HT-29 (cell line): ENCODE measurements around the gene NAPA. TPM values are rescaled to one million over a fixed set of nuclear protein-coding genes. Genes with fewer than 3 reads are reported as not detected.

Source experiments
- DNase-seq: peaks from one replicate; pipeline ENCODE4 v3.0.0-alpha.2; 2015; ENCODE audit warnings: low spot score
- total RNA-seq: library from RNA; depleted of rRNA; stranded (reverse); fragments of >200 nt; shearing (Covaris generic); gene quantifications from 2 replicates; pipeline ENCODE4 v1.2.3, GENCODE V29; 2014; rRNA removed

NAPA gene
- 193 and 224 TPM in 2 replicates for total RNA-seq

GRCh38 chr19:47514869-47515588 is at the start of gene NAPA:
Gene NAPA, minus strand, starts transcription at chr19:47515063. Its CDS starts 123 bp downstream, at chr19:47514940.
- peak; percentile 100 for DNase-seq

GRCh38 chr19:47564081-47564480 is 49.2 kb upstream of the NAPA start:
- peak; percentile 76 for DNase-seq

GRCh38 chr19:47561440-47562057 is 46.7 kb upstream of the NAPA start:
- DNase-seq, result no peak

- no peak for DNase-seq
Observed at GRCh38 chr19:47560999-47561398, 46.1 kb upstream of the NAPA start.

- no peak for DNase-seq
Observed at GRCh38 chr19:47550129-47550528, 35.3 kb upstream of the NAPA start.

GRCh38 chr19:47549261-47549862 is 34.5 kb upstream of the NAPA start:
- DNase-seq, result no peak

GRCh38 chr19:47547199-47547598 is 32.3 kb upstream of the NAPA start:
- no peak for DNase-seq

GRCh38 chr19:47545061-47545948 is 30.4 kb upstream of the NAPA start:
- DNase-seq, result no peak

- no peak for DNase-seq
Observed at GRCh38 chr19:47544476-47544875, 29.6 kb upstream of the NAPA start.

GRCh38 chr19:47544075-47544474 is 29.2 kb upstream of the NAPA start:
- DNase-seq, result no peak

- DNase-seq, result no peak
Observed at GRCh38 chr19:47542030-47542475, 27.2 kb upstream of the NAPA start.

GRCh38 chr19:47541518-47541917 is 26.7 kb upstream of the NAPA start:
- DNase-seq, result no peak

- DNase-seq, result peak; percentile 45
Observed at GRCh38 chr19:47540748-47541147, 25.9 kb upstream of the NAPA start.

GRCh38 chr19:47539747-47540311 is 25.0 kb upstream of the NAPA start:
- DNase-seq, result no peak

- no peak for DNase-seq
Observed at GRCh38 chr19:47538812-47539211, 23.9 kb upstream of the NAPA start.

- DNase-seq, result no peak
Observed at GRCh38 chr19:47537493-47537892, 22.6 kb upstream of the NAPA start.

GRCh38 chr19:47534628-47535027 is 19.8 kb upstream of the NAPA start:
- no peak for DNase-seq

GRCh38 chr19:47531640-47532387 is 17.0 kb upstream of the NAPA start:
- DNase-seq, result no peak

- no peak for DNase-seq
Observed at GRCh38 chr19:47529018-47529742, 14.3 kb upstream of the NAPA start.

- no peak for DNase-seq
Observed at GRCh38 chr19:47526798-47527197, 11.9 kb upstream of the NAPA start.
